HG03354 (cell line): ENCODE measurements around the gene VWCE.

Experiments used
- ATAC-seq: cut with Tn5 transposase; IDR thresholded peaks from one replicate; pipeline ENCODE4 v1.9.1; 2021; ENCODE audit warnings: mild to moderate bottlenecking; ENCODE audit not compliant: unreplicated experiment, poor library complexity, severe bottlenecking

The VWCE gene

DNA sequence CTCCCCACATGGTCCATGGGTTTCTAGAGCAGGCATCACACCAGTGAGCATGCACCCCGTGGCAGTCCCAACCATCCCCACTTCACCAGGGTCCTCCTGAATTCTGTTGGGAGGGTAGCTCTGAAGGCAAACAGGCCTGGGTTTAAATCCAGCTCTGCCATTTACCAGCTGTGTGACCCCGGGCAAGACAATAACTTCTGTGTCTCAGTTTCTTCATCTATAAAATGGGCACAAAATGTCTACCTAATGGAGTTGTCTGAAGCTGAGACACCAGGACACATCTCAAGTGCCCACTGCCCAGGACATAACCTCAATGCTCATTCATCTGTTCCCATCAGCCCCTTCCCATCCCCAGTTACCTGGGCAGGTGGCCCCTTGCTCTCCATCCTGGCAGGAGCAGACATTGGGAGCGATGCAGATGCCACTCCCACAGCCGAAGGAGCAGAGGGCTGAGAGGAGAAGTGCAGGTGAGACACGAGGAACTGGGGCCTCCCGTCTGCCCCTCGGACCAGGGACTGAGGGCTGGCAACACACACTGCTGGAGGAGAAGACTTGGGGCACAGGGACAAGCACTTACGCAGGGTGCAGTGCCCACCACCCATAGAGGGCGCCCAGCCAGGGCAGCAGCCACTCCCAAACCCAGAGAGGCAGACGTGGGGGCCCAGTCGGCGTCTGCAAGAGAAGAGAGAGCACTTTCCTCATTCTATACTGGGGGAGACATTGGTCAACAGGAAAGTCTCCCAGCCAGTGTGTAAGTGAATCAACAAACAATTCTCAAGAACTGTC, 4.0 kb downstream of the VWCE start:
- ATAC-seq, result no peak

DNA sequence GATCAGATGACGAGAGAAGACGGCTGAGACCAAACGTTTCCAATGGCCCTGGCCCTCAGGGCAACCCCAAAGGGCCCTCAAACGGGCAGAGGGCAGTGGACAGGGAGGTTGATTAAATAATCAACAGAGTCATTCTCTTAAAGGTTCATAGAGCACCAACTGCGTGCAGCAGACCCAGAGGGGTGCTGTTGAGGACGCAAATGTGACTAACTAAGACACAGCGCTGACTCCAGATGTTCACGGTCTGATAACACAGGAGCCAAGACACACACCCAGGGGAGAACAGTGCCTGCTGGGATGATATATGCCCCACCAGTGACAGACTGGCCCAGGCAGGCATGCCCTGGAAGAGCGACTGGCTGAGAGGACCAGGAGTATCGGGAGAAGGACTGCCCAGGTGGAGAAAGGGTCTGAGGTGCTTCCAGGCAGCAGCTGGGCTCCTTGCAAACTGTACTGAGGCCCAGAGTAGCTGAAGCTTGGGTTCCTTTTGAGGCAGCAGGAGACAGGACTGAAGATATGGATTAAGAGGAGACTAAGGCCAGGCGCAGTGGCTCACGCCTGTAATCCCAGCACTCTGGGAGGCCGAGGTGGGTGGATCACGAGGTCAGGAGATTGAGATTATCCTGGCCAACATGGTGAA, 7.7 kb downstream of the VWCE start:
- no peak for ATAC-seq

DNA sequence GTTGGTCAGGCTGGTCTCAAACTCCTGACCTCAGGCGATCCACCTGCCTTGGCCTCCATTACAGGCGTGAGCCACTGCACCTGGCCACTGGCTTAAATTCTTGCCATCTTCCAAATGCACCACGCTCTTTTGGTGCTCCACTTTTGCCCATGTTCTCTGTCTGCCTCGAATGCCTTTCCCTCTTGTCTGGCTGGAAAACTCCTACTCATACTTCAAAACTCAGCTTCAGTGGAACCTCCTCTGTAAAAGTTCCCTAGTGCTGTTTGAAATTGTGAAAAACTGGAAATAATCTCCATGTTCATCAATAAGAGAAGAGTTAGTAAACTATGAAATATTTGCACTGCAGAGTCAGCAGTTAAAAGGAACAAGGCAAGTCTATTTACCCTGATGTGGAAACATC, 11.5 kb downstream of the VWCE start:
- ATAC-seq, result no peak

DNA sequence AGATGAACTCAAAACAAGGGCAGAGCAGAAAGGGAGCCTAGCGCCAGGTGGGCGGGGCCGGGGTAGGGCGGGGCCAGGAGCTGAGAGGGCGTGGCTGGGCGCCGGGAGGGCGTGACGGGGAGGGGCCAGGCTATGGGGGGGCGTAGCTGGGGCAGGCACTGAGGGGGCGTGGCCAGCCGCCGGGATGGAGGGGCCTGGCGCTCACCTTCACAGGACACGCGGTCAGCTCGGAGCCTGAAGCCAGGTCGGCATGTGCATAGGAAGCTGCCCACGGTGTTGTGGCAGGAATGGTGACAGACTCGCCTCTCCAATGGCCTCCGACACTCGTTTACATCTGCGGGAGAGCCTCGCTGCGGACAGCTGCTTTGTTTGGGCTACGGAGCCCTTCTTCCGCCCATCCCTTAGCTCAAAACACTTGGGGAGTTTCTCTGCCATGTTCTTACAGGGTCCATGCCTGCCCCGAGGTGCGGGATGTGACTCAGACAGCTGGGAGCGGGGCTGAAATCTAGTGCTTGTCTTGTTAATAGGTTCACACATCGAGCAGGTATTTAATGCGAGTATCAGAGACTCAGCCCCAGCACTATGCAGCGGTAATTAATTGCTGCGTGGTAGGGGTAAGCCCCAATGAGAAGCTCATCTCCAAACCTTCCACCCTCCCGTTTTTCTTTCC, 13.4 kb downstream of the VWCE start:
- no peak for ATAC-seq

DNA sequence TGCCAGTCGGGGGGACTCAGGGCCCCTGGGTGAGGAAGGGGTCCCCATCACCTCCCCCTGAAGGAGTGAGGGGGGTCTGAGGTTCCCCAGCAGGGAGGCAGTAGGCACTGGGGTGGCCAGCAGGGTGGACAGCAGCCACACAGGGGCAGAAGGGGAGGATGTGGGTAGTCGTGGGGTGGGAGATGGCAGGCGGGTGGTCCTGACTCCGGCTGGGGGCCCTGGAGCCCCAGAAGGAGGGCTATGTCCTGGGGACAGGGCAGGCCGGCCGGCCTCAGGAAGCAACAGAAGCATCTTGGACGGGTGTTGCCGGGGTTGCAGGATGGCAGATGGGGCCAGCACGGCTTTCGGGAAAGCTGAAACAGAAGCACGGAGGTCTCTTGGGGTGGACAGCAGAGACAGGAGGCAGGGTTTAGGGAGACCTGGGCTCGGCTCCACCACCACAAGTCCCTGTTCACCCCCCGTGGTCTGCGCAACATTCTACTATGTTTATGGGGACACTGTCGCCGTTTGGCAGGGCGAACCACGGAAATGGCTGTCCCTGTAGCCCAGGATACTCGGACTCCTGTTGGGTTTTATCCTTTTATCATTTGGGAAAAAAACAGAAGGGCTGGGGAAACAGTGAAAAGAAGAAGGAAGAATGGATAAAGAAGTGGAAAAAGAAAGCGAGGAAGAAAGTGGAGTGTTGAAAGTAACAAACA, 14.1 kb downstream of the VWCE start:
- ATAC-seq, result no peak

DNA sequence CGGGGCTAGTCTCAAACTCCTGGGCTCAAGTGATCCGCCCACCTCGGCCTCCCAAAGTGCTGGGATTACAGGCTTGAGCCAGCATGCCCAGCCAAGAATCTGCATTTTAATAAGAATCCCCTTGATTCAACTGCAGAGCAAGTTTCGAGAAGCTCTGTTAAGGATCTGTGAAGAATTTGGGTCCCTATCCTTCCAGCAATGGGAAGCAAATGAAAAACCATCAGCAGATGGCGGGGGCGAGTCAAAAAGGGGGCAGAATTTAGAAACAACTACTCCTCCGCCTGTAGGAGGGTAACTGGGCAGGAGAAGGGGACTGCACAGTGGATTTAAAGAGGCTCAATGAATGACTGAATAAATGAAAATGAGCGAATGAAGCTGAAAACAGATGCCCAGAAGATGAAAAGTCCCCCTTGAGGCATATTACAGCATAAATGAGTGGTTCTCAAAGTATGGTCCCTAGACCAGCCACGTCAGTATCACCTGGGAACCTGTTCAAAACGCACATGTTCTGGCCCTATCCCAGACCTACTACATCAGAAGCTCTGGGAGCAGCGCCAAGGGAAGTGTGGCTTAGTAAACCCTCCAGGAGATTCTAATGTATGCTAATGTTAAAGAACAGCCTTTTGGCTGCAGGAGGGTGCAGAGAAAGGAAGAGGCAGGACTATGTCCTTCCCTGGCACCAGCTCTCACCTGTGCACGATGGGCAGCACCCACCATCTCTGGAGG, 15.0 kb downstream of the VWCE start:
- ATAC-seq, result no peak

DNA sequence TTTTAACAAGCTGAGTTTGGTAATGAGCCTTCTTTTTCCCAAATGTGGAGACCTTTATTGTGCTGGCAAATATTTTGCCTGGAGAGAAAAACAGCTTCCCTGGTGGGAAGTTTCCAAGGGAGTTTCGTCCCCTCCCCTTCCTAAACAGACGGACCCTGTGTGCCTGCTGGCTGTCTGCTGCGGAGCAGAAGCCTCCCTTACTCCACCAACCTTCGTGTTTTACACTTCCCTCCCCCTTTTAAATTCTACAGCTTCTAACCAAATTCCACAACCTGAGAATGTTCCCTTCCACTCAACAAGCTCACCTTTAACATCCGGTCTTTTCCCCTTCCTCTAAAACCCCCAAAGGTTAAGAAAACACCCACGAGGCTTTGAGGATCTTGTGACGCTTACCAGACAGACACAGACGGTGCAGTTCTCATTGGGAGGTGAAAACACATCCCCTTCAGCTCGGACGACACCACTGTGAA, 17.1 kb downstream of the VWCE start:
- no peak for ATAC-seq

DNA sequence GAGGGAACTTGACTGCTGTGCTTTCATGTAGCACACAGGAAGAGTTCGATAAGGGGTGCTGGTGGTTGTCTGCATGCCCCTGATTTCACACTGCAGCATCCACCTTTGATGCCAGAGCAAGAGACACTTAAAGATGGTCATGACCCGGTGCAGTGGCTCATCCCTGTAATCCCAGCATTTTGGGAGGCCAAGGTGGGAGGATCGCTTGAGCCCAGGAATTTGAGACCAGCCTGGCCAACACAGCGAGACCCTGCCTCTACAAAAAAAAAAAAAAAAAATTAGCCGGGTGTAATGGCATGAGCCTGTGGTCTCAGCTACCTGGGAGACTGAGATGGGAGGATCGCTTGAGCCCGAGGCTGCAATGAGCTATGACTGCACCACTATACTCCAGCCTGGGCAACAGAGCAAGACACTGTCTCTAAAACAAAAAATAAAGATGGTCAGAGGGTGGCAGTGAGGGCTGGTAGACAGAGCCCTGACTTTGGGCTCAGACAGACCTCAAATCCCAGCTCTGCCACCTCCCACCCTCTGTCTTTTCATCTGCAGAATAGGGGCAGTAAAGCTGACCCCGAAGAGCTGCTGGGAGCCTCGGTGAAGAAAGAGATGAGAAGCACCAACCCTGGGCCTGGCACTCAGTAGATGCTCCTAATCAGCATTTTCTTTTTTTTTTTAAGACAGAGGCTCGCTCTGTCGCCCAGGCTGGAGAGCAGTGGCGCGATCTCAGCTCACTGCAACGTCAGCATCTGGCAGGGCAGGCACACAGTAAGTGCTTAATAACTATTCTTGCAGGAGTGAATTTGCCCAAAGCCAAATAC, 17.7 kb downstream of the VWCE start:
- ATAC-seq, result no peak

DNA sequence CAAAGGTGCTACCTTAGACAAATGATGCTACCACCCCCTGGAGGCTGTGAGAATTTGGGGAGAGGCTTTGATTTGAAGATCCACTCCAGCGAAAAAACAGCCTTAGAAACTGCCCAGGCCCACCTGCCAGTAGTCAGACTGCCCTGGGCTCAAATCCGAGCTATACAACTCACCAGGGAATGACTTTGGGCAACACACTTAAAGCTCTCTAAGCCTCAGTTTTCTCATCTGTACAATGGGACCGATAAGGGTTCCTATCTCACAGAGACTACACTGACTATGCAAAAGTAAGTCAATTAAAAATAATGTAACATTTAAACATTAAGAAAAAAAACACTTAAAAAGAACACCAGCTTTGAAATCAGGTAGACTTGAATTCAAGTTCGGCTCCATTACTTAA, 19.9 kb downstream of the VWCE start:
- no peak for ATAC-seq

DNA sequence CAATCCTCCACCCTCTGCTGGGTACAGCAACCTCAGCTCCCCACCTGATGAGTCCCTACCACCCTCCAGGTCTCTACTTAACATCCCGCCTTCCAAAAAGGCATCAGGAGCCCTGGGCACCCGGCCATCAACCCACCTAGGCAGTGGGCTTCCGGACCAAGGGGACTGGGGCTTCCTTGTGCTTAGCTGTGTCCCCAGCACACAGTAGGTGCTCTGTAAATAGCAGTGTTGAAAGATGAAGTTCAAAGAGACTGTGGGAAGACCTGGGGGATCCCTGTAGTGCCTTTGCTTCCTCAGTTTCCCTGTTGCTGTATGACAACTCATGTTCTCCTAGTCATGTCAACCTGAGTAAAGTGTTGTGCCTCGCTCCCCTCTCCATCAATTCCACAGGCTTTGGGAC, 21.0 kb downstream of the VWCE start:
- no peak for ATAC-seq

DNA sequence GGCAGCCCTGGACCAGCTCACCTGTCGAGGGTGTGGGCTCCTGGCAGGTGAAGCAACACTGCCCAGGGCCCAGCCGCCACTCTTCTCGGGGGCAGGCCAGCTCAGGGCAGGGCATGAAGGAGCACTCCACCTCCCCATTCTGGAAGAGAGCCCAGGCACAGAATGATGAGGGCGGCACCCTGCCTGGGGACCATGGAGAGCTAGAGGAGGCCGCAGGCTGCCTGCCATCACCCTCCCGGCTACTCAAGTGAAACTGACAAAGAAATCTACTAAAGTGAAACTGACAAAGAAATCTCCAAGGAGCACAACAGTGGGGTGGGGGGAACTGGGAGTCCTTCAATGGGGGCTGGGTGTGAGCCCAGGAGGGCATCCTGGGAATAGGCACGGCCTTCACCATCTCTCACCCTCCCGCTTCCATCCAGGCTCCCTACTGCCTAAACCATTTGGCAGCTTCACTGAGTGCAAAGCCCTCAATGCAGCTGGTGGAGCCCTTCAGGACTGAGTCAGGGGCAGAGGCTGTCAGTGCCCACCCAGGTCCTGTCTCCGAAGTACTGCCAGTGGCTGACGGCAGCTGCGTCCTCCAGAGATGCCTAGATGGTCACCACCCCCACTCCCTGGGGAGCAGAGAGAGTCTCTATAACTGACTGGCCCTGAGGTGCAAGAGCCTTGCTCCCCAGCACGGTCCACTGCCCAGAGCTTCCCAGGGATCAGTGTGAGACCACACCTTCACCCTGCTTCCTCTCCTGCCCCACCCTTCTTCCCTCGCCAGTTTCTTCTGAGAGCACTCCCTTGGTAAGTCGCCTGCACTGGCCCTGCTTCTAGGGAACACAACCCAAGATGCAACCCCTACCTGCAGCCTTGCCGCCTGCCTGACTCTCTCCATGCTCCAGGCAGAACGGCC, 21.7 kb downstream of the VWCE start:
- no peak for ATAC-seq

DNA sequence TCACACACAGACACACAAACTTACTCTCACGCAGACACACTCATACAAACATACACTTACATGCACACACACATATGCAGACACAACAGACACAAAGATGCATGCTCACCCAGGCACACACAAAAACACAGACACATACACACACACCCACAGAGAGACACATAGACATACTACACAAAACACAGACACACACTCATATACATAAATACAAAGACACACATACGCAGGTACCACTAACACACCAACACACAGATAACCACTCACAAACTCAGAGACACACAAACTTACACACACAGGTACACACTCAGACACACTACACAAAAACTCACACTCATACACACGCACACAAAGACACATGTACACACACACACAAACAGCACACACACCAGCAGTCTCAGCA, 22.4 kb downstream of the VWCE start:
- no peak for ATAC-seq

DNA sequence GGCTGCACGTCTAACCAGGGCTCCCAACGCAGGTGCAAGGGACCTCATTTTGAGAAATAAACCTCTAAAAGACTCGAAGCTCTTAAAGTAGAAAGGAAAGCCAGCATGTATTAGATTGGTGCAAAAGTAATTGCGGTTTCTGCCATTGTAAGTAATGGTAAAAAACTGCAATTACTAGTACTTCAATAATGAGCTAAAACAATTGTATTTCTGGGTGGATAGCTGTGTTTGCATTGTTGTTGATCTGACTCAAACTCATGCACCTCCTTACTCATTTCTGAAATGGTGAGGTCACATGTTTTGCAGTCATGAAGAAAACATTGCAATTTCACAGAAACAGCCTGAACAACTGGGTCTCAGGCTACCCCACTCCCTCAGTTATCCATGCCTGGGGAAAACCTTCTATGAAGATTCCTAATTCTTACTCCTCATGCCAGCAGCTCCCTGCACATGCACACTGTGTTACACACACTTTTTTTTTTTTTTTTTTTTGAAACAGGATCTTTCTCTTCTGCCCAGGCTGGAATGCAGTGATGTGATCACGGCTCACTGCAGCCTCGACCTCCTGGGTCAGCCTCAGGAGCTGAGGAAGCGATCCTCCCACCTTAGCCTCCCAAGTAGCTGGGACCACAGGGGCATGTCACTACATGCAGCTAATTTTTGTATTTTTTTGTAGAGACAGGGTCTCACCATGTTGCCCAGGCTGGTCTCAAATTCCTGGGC, 24.6 kb downstream of the VWCE start:
- no peak for ATAC-seq

DNA sequence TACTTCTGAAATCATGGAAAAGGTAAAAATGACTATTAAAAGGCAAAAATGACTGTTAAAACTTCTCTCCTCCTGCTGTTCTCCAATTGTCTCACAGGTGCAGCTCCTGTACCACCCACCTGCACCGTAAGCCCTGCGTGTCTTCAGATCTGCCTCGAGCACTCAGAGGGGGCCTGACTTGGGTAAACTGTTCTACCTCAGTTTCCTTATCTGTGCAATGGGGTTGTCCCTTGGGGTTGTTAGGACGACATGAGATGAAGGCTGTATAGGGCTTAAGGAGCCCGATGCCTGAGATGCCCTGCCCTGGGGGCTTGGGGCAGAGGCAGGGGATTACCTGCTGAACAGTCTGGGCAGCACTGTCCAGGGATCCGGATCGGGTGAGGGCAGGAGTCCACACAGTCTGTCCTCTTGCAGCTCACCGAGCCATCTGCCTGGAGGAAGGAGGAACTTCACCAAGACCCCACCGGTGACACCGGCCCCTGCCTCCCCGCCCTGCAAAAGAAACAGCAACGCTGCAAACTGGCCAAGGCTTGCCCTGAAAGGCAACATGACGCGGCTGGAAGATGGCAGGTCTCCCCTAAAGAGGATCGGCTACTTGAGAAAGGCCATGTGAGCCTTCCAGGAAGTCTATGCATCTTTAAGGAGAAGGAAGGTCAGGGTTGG, 26.4 kb downstream of the VWCE start:
- no peak for ATAC-seq

DNA sequence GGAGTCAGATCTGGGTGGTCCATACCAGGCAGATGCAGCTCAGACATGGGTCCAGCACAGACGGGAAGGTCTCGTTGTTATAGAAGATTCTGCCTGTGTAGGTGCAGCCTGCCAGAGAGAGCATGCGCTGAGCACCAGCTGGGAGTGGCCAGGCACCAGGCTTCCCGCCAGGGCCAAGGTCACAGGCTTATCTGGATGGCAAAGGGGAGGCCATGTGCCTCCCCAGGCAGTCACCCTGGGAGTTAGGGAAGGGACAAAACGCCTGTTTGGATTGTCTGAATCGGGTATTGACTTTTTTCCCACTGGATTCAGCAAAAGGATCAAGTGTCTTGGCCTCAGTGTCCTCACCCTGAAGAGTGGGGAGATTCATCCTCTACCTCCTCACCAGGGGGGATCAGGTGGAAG, 27.7 kb downstream of the VWCE start:
- ATAC-seq, result no peak

DNA sequence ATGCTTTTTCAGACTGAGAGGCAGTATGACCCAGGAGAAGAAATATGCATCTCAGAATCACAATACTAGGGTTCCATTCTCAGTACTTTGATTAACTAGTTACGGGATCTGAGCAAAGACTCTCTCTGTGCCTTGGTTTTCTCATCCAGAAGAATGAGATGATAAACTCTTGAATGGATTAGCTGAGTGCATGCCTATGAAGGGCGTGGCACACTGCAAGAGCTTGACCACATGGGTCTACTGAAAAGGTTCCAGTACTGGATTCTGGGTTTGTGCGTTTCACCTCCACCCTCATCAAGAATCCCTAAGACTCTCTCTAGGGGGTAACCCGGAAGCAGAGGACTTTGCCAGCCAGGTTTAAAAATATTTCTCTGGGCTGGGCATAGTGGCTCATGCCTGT, 28.5 kb downstream of the VWCE start:
- ATAC-seq, result no peak

DNA sequence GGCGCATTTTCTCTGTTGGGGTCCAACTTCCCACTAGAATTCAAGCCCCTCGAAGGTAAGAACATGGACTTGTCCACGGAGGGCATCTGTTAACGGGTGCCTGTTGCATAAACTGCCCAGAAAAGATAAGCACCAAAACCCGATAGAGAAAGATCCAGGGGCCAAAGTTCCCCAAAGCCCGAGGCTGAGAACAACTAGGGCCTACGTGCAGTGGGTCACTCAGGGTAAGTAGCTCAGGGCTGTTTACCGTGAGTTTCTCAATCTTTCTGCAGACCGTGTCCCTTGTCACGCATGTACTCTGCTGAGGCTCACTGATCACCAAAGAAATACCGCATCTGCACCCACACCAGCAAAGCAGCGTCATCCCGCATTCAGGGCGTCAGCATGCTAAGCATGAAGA, 29.8 kb downstream of the VWCE start:
- no peak for ATAC-seq
